ENCODE measurements around the gene LAYN.

DNA sequence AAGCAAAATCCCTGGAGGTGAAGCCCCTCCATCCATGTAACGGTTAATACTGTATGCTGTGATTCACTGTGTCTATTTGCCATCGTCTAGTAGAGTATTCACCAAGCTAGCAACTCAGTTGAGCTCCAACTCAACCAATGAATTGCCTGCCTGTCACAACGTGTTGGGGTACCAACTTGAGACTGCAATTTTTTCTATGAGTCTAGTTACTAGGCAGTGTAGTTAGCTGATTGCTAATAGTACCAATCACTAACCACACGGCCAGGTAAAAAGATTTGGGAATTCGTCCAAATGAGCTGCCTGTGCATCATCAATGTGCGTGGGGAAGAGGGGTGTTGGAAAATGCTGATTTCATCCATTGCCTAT lies 27.3 kb upstream of the LAYN start:
- TF ChIP-seq, protein P1, sequence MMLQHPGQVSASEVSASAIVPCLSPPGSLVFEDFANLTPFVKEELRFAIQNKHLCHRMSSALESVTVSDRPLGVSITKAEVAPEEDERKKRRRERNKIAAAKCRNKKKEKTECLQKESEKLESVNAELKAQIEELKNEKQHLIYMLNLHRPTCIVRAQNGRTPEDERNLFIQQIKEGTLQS (CRISPR knock-in tag; conservative IDR thresholded peaks at IDR 0.05), result no peak
- TF ChIP-seq ZNF671 (CRISPR knock-in tag; IDR thresholded peaks at IDR 0.05) (no peak), PRDM15 (CRISPR knock-in tag; IDR thresholded peaks at IDR 0.05) (no peak), CTCF (IDR thresholded peaks at IDR 0.05) (no peak), USF1 (CRISPR knock-in tag; IDR thresholded peaks at IDR 0.05) (no peak), CREM (CRISPR knock-in tag; IDR thresholded peaks at IDR 0.05) (no peak), CREB1 (CRISPR knock-in tag; IDR thresholded peaks at IDR 0.05) (no peak)
- TF ChIP-seq, protein P2, sequence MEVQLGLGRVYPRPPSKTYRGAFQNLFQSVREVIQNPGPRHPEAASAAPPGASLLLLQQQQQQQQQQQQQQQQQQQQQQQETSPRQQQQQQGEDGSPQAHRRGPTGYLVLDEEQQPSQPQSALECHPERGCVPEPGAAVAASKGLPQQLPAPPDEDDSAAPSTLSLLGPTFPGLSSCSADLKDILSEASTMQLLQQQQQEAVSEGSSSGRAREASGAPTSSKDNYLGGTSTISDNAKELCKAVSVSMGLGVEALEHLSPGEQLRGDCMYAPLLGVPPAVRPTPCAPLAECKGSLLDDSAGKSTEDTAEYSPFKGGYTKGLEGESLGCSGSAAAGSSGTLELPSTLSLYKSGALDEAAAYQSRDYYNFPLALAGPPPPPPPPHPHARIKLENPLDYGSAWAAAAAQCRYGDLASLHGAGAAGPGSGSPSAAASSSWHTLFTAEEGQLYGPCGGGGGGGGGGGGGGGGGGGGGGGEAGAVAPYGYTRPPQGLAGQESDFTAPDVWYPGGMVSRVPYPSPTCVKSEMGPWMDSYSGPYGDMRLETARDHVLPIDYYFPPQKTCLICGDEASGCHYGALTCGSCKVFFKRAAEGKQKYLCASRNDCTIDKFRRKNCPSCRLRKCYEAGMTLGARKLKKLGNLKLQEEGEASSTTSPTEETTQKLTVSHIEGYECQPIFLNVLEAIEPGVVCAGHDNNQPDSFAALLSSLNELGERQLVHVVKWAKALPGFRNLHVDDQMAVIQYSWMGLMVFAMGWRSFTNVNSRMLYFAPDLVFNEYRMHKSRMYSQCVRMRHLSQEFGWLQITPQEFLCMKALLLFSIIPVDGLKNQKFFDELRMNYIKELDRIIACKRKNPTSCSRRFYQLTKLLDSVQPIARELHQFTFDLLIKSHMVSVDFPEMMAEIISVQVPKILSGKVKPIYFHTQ (CRISPR knock-in tag; IDR thresholded peaks at IDR 0.05), result no peak
